Trophoblast cell (in vitro differentiated cells and primary cell): ENCODE results near the gene PLXNA1.

Experiments
- DNase-seq, 2 donors: peaks; one replicate each; pipeline ENCODE4 v3.0.0-alpha.2; 2016
- H2AFZ ChIP-seq: 2 replicates; pipeline ENCODE4 v1.6.1; 2013; ENCODE audit warnings: low read length, moderate library complexity, mild to moderate bottlenecking; ENCODE audit not compliant: insufficient read depth, poor library complexity
- H2AK5ac ChIP-seq: 2 replicates; pipeline ENCODE4 v1.6.1; 2013; ENCODE audit warnings: mild to moderate bottlenecking, low read length
- H2BK120ac ChIP-seq: 2 replicates; pipeline ENCODE4 v1.6.1; 2013; ENCODE audit warnings: low read length, mild to moderate bottlenecking, moderate library complexity; ENCODE audit not compliant: insufficient read depth, poor library complexity
- H2BK12ac ChIP-seq: 2 replicates; pipeline ENCODE4 v1.6.1; 2013; ENCODE audit warnings: mild to moderate bottlenecking, low read length, moderate library complexity
- H2BK5ac ChIP-seq: 2 replicates; pipeline ENCODE4 v1.6.1; 2013; ENCODE audit warnings: low read length, low read depth, moderate library complexity, mild to moderate bottlenecking; ENCODE audit not compliant: poor library complexity
- H3K14ac ChIP-seq: 2 replicates; pipeline ENCODE4 v1.6.1; 2013; ENCODE audit warnings: mild to moderate bottlenecking, low read length
- H3K18ac ChIP-seq: 2 replicates; pipeline ENCODE4 v1.6.1; 2013; ENCODE audit warnings: mild to moderate bottlenecking, low read length
- H3K23ac ChIP-seq: 2 replicates; pipeline ENCODE4 v1.6.1; 2013; ENCODE audit warnings: low read length
- H3K27ac ChIP-seq: 2 replicates; pipeline ENCODE4 v1.5.1; 2013; ENCODE audit warnings: low read depth, mild to moderate bottlenecking, inconsistent platforms, low read length, moderate library complexity
- H3K27me3 ChIP-seq: 2 replicates; pipeline ENCODE4 v1.6.1; 2013; ENCODE audit warnings: inconsistent platforms, mild to moderate bottlenecking, low read length, moderate library complexity; ENCODE audit not compliant: insufficient read depth
- H3K36me3 ChIP-seq, 2 experiments: 1 replicate in 1 of 2; 2 replicates in 1 of 2; pipeline ENCODE4 v1.6.1; 2013; ENCODE audit warnings: low read length in 2 of 2, mild to moderate bottlenecking in 2 of 2, moderate library complexity in 1 of 2; ENCODE audit not compliant: insufficient read depth in 2 of 2, control insufficient read depth in 1 of 2
- H3K4ac ChIP-seq: 2 replicates; pipeline ENCODE4 v1.6.1; 2013; ENCODE audit warnings: low read depth, mild to moderate bottlenecking, low read length, moderate library complexity
- H3K4me1 ChIP-seq, 2 experiments: 1 replicate in 1 of 2; 2 replicates in 1 of 2; pipeline ENCODE4 v1.6.1; 2013; ENCODE audit warnings: low read length in 2 of 2, mild to moderate bottlenecking in 2 of 2, moderate library complexity in 1 of 2; ENCODE audit not compliant: insufficient read depth in 2 of 2, control insufficient read depth in 1 of 2
- H3K4me2 ChIP-seq: 2 replicates; pipeline ENCODE4 v1.6.1; 2013; ENCODE audit warnings: inconsistent platforms, mild to moderate bottlenecking, low read length, moderate library complexity
- H3K4me3 ChIP-seq: 2 replicates; pipeline ENCODE4 v1.5.1; 2013; ENCODE audit warnings: mild to moderate bottlenecking, low read depth, low read length, inconsistent platforms
- H3K79me1 ChIP-seq: one replicate; pipeline ENCODE4 v1.6.1; 2013; ENCODE audit warnings: low read length
- H3K79me2 ChIP-seq: 2 replicates; pipeline ENCODE4 v1.6.1; 2013; ENCODE audit warnings: low read length, mild to moderate bottlenecking; ENCODE audit not compliant: control insufficient read depth, insufficient read depth, poor library complexity
- H3K9ac ChIP-seq: 2 replicates; pipeline ENCODE4 v1.6.1; 2013; ENCODE audit warnings: mild to moderate bottlenecking, low read length
- H3K9me3 ChIP-seq: 2 replicates; pipeline ENCODE4 v1.6.1; 2013; ENCODE audit warnings: low read depth, mild to moderate bottlenecking, control low read depth, inconsistent platforms, low read length; ENCODE audit not compliant: insufficient read depth
- H4K12ac ChIP-seq: 2 replicates; pipeline ENCODE4 v1.6.1; 2013; ENCODE audit warnings: low read depth, mild to moderate bottlenecking, low read length, moderate library complexity
- H4K8ac ChIP-seq: 2 replicates; pipeline ENCODE4 v1.6.1; 2013; ENCODE audit warnings: low read depth, mild to moderate bottlenecking, low read length, moderate library complexity
- H4K91ac ChIP-seq: one replicate; pipeline ENCODE4 v1.6.1; 2013; ENCODE audit warnings: low read depth, mild to moderate bottlenecking, low read length, moderate library complexity
- WGBS: extraction: QIAGEN DNeasy Blood & Tissue Kit; methylation state at CpG from one replicate; pipeline ENCODE4 v1.1.7; 2013; ENCODE audit warnings: missing lambda C conversion rate; ENCODE audit not compliant: insufficient read length, insufficient coverage; ENCODE audit errors: extremely low coverage; 5-methylcytosine and 5-hydroxymethylcytosine counted together

PLXNA1 gene

GRCh38 chr3:126990024-126990700, 7.2 kb downstream of the PLXNA1 start:
- Histone ChIP-seq H2BK12ac (no peak overlapping the region), H3K4me3 (no peak overlapping the region), H3K9me3 (peaks cover 4% of the 10 kb centered on the region), H3K79me1 (peaks cover 4% of the 10 kb centered on the region), H3K14ac (no peak overlapping the region), H3K9ac (no peak overlapping the region), H3K4ac (no peak overlapping the region), H3K4me2 (no peak overlapping the region), H2BK120ac (no peak overlapping the region), H3K18ac (no peak overlapping the region), H4K8ac (no peak overlapping the region), H2AFZ (no peak overlapping the region), H4K91ac (no peak overlapping the region), H4K12ac (no peak overlapping the region), H2BK5ac (no peak overlapping the region), H3K36me3 (peaks cover 51% of the 10 kb centered on the region in 2 experiments), H3K27ac (no peak overlapping the region), H3K4me1 (peaks cover 2 to 3% of the 10 kb centered on the region in 2 experiments), H3K79me2 (peaks cover 5% of the 10 kb centered on the region), H3K27me3 (no peaks in the 10 kb centered on the region), H3K23ac (no peak overlapping the region), H2AK5ac (no peak overlapping the region)
- WGBS = no CpG with 5 or more reads among the region's 10 CpGs
- DNase-seq = peak; percentile 18 to 60

- no peak overlapping the region for H3K4me2 ChIP-seq
- no peak overlapping the region for H4K91ac ChIP-seq
- no peak overlapping the region for H2AFZ ChIP-seq
- no peak overlapping the region for H3K14ac ChIP-seq
- peaks cover 0 to 3% of the 10 kb centered on the region in 2 experiments for H3K4me1 ChIP-seq
- no peak overlapping the region for H3K9ac ChIP-seq
- no peak overlapping the region for H2BK5ac ChIP-seq
- H2AK5ac ChIP-seq = no peak overlapping the region
- H3K18ac ChIP-seq = peak overlapping the region; percentile 41
- no peaks in the 10 kb centered on the region for H3K27me3 ChIP-seq
- H3K27ac ChIP-seq = no peak overlapping the region
- H3K9me3 ChIP-seq = peaks cover 4% of the 10 kb centered on the region
- H3K79me2 ChIP-seq = peaks cover 5% of the 10 kb centered on the region
- no peak overlapping the region for H4K8ac ChIP-seq
- peaks cover 4% of the 10 kb centered on the region for H3K79me1 ChIP-seq
- H3K4me3 ChIP-seq = no peak overlapping the region
- H2BK120ac ChIP-seq = no peak overlapping the region
- no peak overlapping the region for H3K4ac ChIP-seq
- no peak overlapping the region for H3K23ac ChIP-seq
- no peak for DNase-seq
- no peak overlapping the region for H4K12ac ChIP-seq
- H2BK12ac ChIP-seq = no peak overlapping the region
- peaks cover 51 to 57% of the 10 kb centered on the region in 2 experiments for H3K36me3 ChIP-seq
- WGBS = no CpG with 5 or more reads among the region's 5 CpGs
These were observed 8.0 kb downstream of the PLXNA1 start for GRCh38 chr3:126990890-126991289.

DNA sequence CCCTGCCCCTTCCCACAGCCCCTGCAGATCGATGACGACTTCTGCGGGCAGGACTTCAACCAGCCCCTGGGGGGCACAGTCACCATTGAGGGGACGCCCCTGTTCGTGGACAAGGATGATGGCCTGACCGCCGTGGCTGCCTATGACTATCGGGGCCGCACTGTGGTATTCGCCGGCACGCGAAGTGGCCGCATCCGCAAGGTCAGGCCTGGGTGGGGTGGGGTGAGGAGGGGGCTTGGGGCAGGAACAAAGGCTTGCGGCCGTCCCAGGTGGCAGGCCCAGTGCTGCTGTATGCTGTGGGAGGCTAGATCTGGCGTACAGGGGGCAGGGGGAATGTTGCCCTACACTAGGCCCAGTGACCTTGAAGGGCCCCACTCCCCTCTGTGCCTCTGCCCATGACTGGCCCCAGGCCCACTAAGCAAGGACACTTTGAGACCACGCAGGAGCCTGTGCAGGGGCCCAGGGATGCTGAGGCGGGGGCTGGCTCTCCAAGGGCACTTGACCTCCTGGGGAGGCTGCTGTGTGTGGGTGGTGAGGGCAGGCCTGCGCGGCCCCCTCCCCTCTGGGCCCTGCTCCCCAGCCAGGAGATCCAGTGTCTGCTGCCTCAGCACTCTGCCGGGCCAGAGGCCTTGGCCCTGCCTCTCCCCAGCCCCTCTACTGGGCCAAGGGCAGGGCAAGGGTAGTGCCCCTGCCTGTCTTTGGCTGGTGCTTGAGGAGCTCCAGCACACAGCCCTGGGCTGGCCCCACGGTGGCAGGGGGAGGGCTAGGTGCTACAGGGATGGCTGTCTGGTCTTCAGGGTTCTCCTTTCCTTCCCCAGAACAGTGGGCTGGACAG, 8.7 kb downstream of the PLXNA1 start:
- no peak overlapping the region for H3K27ac ChIP-seq
- peaks cover 3% of the 10 kb centered on the region for H3K79me2 ChIP-seq
- H3K4ac ChIP-seq = no peak overlapping the region
- H4K12ac ChIP-seq = no peak overlapping the region
- H3K4me3 ChIP-seq = no peak overlapping the region
- peaks cover 55 to 63% of the 10 kb centered on the region in 2 experiments for H3K36me3 ChIP-seq
- no peaks in the 10 kb centered on the region for H3K27me3 ChIP-seq
- H3K23ac ChIP-seq = no peak overlapping the region
- H2AFZ ChIP-seq = no peak overlapping the region
- H3K9me3 ChIP-seq = peaks cover 4% of the 10 kb centered on the region
- no peaks in the 10 kb centered on the region for H3K79me1 ChIP-seq
- H3K9ac ChIP-seq = no peak overlapping the region
- no peak overlapping the region for H4K91ac ChIP-seq
- no peak overlapping the region for H3K4me2 ChIP-seq
- no peak overlapping the region for H2BK12ac ChIP-seq
- no peak for DNase-seq
- WGBS = no CpG with 5 or more reads among the region's 24 CpGs
- no peak overlapping the region for H3K18ac ChIP-seq
- no peak overlapping the region for H3K14ac ChIP-seq
- no peak overlapping the region for H4K8ac ChIP-seq
- no peak overlapping the region for H2BK5ac ChIP-seq
- no peaks in the 10 kb centered on the region for H3K4me1 ChIP-seq
- no peak overlapping the region for H2AK5ac ChIP-seq
- H2BK120ac ChIP-seq = no peak overlapping the region

DNA sequence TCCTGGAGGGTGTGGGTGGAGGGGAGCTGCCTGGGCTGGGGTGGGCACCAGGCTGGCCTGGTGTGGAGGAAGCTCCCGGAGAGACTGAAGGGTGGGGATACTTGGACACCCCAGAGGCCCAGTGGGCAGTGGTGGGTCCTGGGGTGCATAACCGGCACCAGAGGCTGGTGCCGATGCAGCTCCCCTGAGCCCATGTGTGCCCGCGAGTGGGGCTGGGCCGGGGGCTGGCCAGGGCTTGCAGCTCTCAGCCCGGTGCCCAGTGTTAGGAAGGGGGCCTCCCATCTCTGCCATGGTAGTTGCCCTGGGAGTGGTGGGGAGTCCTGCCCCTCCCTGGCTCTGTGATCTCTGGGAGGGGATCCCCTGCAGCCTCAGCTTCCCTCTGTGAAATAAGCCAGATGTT, 9.3 kb downstream of the PLXNA1 start:
- H4K12ac ChIP-seq = no peak overlapping the region
- H3K79me2 ChIP-seq = peaks cover under 1% of the 10 kb centered on the region
- H2BK12ac ChIP-seq = no peak overlapping the region
- DNase-seq = no peak
- no peaks in the 10 kb centered on the region for H3K27me3 ChIP-seq
- H3K9me3 ChIP-seq = peaks cover 4% of the 10 kb centered on the region
- H3K27ac ChIP-seq = no peak overlapping the region
- H2BK120ac ChIP-seq = no peak overlapping the region
- no peaks in the 10 kb centered on the region for H3K4me1 ChIP-seq
- H4K8ac ChIP-seq = no peak overlapping the region
- WGBS = no CpG with 5 or more reads among the region's 7 CpGs
- H4K91ac ChIP-seq = no peak overlapping the region
- no peak overlapping the region for H3K14ac ChIP-seq
- H2BK5ac ChIP-seq = no peak overlapping the region
- no peak overlapping the region for H2AK5ac ChIP-seq
- H3K23ac ChIP-seq = no peak overlapping the region
- H3K4me2 ChIP-seq = no peak overlapping the region
- no peak overlapping the region for H2AFZ ChIP-seq
- H3K18ac ChIP-seq = no peak overlapping the region
- peaks cover 60 to 68% of the 10 kb centered on the region in 2 experiments for H3K36me3 ChIP-seq
- no peak overlapping the region for H3K4ac ChIP-seq
- H3K4me3 ChIP-seq = no peak overlapping the region
- no peak overlapping the region for H3K9ac ChIP-seq
- H3K79me1 ChIP-seq = no peaks in the 10 kb centered on the region
